HepG2 (cell line): ENCODE measurements around the gene SEMA6D. TPM values are rescaled to one million over a fixed set of nuclear protein-coding genes. Genes with fewer than 3 reads are reported as not detected.

ENCODE experiments used
- ATAC-seq: fragments of 200-7000 bp; cut with Tn5 transposase; 3 replicates; pipeline ENCODE4 v1.9.1; 2020; ENCODE audit warnings: mild to moderate bottlenecking, moderate library complexity
- BruUV-seq: library from RNA; stranded (reverse); fragments of 400-500 nt; replicated peaks from 2 replicates; lab custom pipeline; 2021; lab: Mats Ljungman, UMichigan
- CTCF ChIA-PET: fragments of 300-600 bp; formaldehyde crosslinking; extraction: SDS; loops from one replicate; lab custom pipeline; 2021; ENCODE audit warnings: low total read pairs, inconsistent platforms, low intra/inter-chr PET ratio; lab: Yijun Ruan, JAX
- POLR2A ChIA-PET: fragments of 350-600 bp; sonication (Branson Sonifier 250); formaldehyde crosslinking; loops from one replicate; lab custom pipeline; 2020; ENCODE audit warnings: antibody characterized with exemption, inconsistent platforms; lab: Yijun Ruan, JAX
- DNase-seq: peaks from one replicate; pipeline ENCODE4 v3.0.0-alpha.2; 2015; ENCODE audit warnings: low spot score
- FAIRE-seq: peaks from 3 replicates; lab custom pipeline; 2011; peaks lifted over from hg19 to GRCh38; lab: Jason Lieb, UNC
- H2AFZ ChIP-seq: one replicate; pipeline ENCODE4 v1.6.1; 2011; ENCODE audit warnings: low read length, inconsistent platforms
- H3K27ac ChIP-seq: fragments of 300-600 bp; 3 replicates; pipeline ENCODE4 v1.8.0; 2011; ENCODE audit warnings: mixed run types, mild to moderate bottlenecking, mixed read lengths, low read length, inconsistent platforms; ENCODE audit not compliant: insufficient read depth; ENCODE audit errors: extremely low read length
- H3K27me3 ChIP-seq, 2 experiments: fragments of 200-600 bp in 1 of 2; 2 replicates in 1 of 2; 3 replicates in 1 of 2; pipeline versions ENCODE4 v1.6.0 to v1.8.0; 2011; ENCODE audit warnings: low read length in 2 of 2, mild to moderate bottlenecking in 2 of 2, moderate library complexity in 2 of 2, inconsistent platforms in 1 of 2; ENCODE audit not compliant: insufficient read depth in 2 of 2, control insufficient read depth in 1 of 2
- H3K36me3 ChIP-seq, 2 experiments: fragments of 200-600 bp in 1 of 2; replicated peaks in 1 of 2; 2 replicates in 1 of 2; 3 replicates in 1 of 2; pipeline versions ENCODE4 v1.5.1 to v1.8.0; 2011; ENCODE audit warnings: low read length in 2 of 2, inconsistent platforms in 1 of 2; ENCODE audit not compliant: insufficient read depth in 2 of 2, control insufficient read depth in 1 of 2
- H3K4me1 ChIP-seq: 2 replicates; pipeline ENCODE4 v1.5.1; 2012; ENCODE audit warnings: low read length, inconsistent platforms; ENCODE audit not compliant: insufficient read depth
- H3K4me2 ChIP-seq: 2 replicates; pipeline ENCODE4 v1.6.0; 2011; ENCODE audit warnings: low read depth, low read length, inconsistent platforms
- H3K4me3 ChIP-seq, 3 experiments: fragments of 200-600 bp in 1 of 3; sonication (generic), shearing (Covaris generic) in 1 of 3; replicated peaks in 1 of 3; 2 replicates each; pipeline ENCODE4 v1.5.1; 2011 to 2016; ENCODE audit warnings: low read length in 3 of 3, inconsistent platforms in 2 of 3, low read depth in 2 of 3, mild to moderate bottlenecking in 2 of 3, control low read depth in 1 of 3, mixed read lengths in 1 of 3; ENCODE audit not compliant: insufficient read depth in 1 of 3
- H3K79me2 ChIP-seq: one replicate; pipeline ENCODE4 v1.6.1; 2011; ENCODE audit warnings: low read length, inconsistent platforms; ENCODE audit not compliant: insufficient read depth
- H3K9ac ChIP-seq: 2 replicates; pipeline ENCODE4 v1.6.0; 2011; ENCODE audit warnings: mild to moderate bottlenecking, low read depth, low read length, inconsistent platforms; ENCODE audit not compliant: insufficient read depth
- H3K9me3 ChIP-seq: 2 replicates; pipeline ENCODE4 v1.5.1; 2012; ENCODE audit warnings: mild to moderate bottlenecking, low read length
- H4K20me1 ChIP-seq: 2 replicates; pipeline ENCODE4 v1.6.0; 2011; ENCODE audit warnings: inconsistent platforms, mild to moderate bottlenecking, low read length, moderate library complexity; ENCODE audit not compliant: insufficient read depth
- BRCA1 ChIP-seq: sonication (generic); formaldehyde crosslinking; IDR thresholded peaks from 2 replicates; pipeline ENCODE4 v1.4.0; 2020; ENCODE audit warnings: missing genetic modification reagents
- DDIT3 ChIP-seq: sonication (generic); formaldehyde crosslinking; IDR thresholded peaks from 2 replicates; pipeline ENCODE4 v1.4.0; 2020; ENCODE audit warnings: mild to moderate bottlenecking, missing genetic modification reagents
- EEA1 ChIP-seq: sonication (generic); formaldehyde crosslinking; IDR thresholded peaks from 2 replicates; pipeline ENCODE4 v1.5.1; 2020; ENCODE audit warnings: mild to moderate bottlenecking, missing genetic modification reagents, borderline replicate concordance
- HNF1A ChIP-seq, 2 experiments: sonication (generic) in 1 of 2; formaldehyde crosslinking in 1 of 2; IDR thresholded peaks; 2 replicates each; pipeline versions ENCODE4 v1.4.0 to v1.6.1; 2016 to 2020; ENCODE audit warnings: borderline replicate concordance in 1 of 2, low read depth in 1 of 2, mild to moderate bottlenecking in 1 of 2, missing genetic modification reagents in 1 of 2
- ISL2 ChIP-seq: sonication (generic); formaldehyde crosslinking; IDR thresholded peaks from 2 replicates; pipeline ENCODE4 v1.5.0; 2020; ENCODE audit warnings: missing genetic modification reagents
- NONO ChIP-seq, 2 experiments: fragments of 450-650 bp in 1 of 2; sonication (generic) in 1 of 2; formaldehyde crosslinking in 1 of 2; IDR thresholded peaks in 1 of 2; conservative IDR thresholded peaks in 1 of 2; 2 replicates each; pipeline versions ENCODE4 v1.6.1 to v1.8.0; 2017 to 2022; ENCODE audit warnings: mild to moderate bottlenecking in 1 of 2, missing genetic modification reagents in 1 of 2, moderate library complexity in 1 of 2
- RAD51 ChIP-seq: fragments of 450-650 bp; IDR thresholded peaks from 2 replicates; pipeline ENCODE4 v1.6.1; 2016; ENCODE audit warnings: borderline replicate concordance
- RCOR2 ChIP-seq: IDR thresholded peaks from 2 replicates; pipeline ENCODE4 v1.6.1; 2016; ENCODE audit warnings: missing biosample characterization, missing genetic modification reagents
- STAG1 ChIP-seq: sonication (generic); formaldehyde crosslinking; IDR thresholded peaks from 2 replicates; pipeline ENCODE4 v1.4.0; 2020; ENCODE audit warnings: missing genetic modification reagents
- THRA ChIP-seq: sonication (generic); formaldehyde crosslinking; IDR thresholded peaks from 2 replicates; pipeline ENCODE4 v1.4.0; 2020; ENCODE audit warnings: missing genetic modification reagents, borderline replicate concordance
- ZNF160 ChIP-seq: sonication (generic); formaldehyde crosslinking; IDR thresholded peaks from 2 replicates; pipeline ENCODE4 v1.8.0; 2022; ENCODE audit warnings: mild to moderate bottlenecking, inconsistent platforms, missing genetic modification reagents
- ZNF263 ChIP-seq: sonication (generic); formaldehyde crosslinking; IDR thresholded peaks from 2 replicates; pipeline ENCODE4 v1.4.0; 2020; ENCODE audit warnings: missing genetic modification reagents
- ZNF737 ChIP-seq: sonication (generic); formaldehyde crosslinking; IDR thresholded peaks from 2 replicates; pipeline ENCODE4 v1.5.0; 2020; ENCODE audit warnings: missing genetic modification reagents, mild to moderate bottlenecking, borderline replicate concordance
- ZNF772 ChIP-seq: sonication (generic); formaldehyde crosslinking; IDR thresholded peaks from 2 replicates; pipeline ENCODE4 v1.5.0; 2020; ENCODE audit warnings: mild to moderate bottlenecking, missing genetic modification reagents
- WGBS: methylation state at CpG from one replicate; pipeline ENCODE4 v1.1.6; 2017; ENCODE audit warnings: low lambda C conversion rate; 5-methylcytosine and 5-hydroxymethylcytosine counted together
- in situ Hi-C: cut with HindIII; loops from 2 replicates; pipeline ENCODE4 v1.10.0; 2017; ENCODE audit warnings: low pct_unique_long_range_greater_than_20kb; ENCODE audit not compliant: extremely low pct_ligation_motif_present
- intact Hi-C: fragments of 100-400 bp; cut with micrococcal nuclease; formaldehyde crosslinking; loops from one replicate; pipeline ENCODE4 v1.10.0; 2022; ENCODE audit not compliant: unreplicated experiment
- polyA plus RNA-seq, 8 experiments: library from polyadenylated mRNA; depleted of rRNA in 3 of 8; stranded (reverse) in 7 of 8; unstranded in 1 of 8; fragments of >200 nt; fragmentation: Illumina TruSeq in 4 of 8; extraction: Trizol in 4 of 8; gene quantifications; 2 replicates each; pipeline versions ENCODE4 v1.2.1 to v1.2.3, GENCODE V29; 2011 to 2016; ENCODE audit warnings: low read depth in 4 of 8, missing spikeins in 1 of 8, mixed read lengths in 1 of 8; ENCODE audit not compliant: insufficient read depth in 1 of 8
- total RNA-seq, 5 experiments: library from RNA; depleted of rRNA; stranded (reverse); fragments of >200 nt; fragmentation: Illumina TruSeq; extraction: Trizol; gene quantifications; 2 replicates each; pipeline ENCODE4 v1.2.3, GENCODE V29; 2016; ENCODE audit warnings: low read depth in 1 of 5

Gene SEMA6D
- total and polyA plus RNA-seq, 2 of the 13 experiments (the other 11 are each of a cell fraction or from before 2014, with no cell fraction given): not detected

GRCh38 chr15:47795864-47796263, 78.6 kb downstream of the SEMA6D start:
- H3K4me1 ChIP-seq: no peaks in the 10 kb centered on the region
- in situ Hi-C loops: no loop called here
- DNase-seq (no peak), FAIRE-seq (no peak), ATAC-seq (no peak)
- H3K79me2 ChIP-seq: no peaks in the 10 kb centered on the region
- WGBS: 3% methylated on average over 3 of the region's 3 CpGs
- ChIA-PET CTCF (no interaction called here), POLR2A (no interaction called here)
- no peak overlapping the region for H3K4me2 ChIP-seq
- H3K27ac ChIP-seq: no peak overlapping the region
- H3K9me3 ChIP-seq: peaks cover 4% of the 10 kb centered on the region
- no TSS peak for BruUV-seq
- H2AFZ ChIP-seq: no peak overlapping the region
- H3K4me3 ChIP-seq: no peak overlapping the region
- H3K27me3 ChIP-seq: no peaks in the 10 kb centered on the region
- no peaks in the 10 kb centered on the region for H4K20me1 ChIP-seq
- intact Hi-C loops: no loop called here
- H3K36me3 ChIP-seq: no peaks in the 10 kb centered on the region
- H3K9ac ChIP-seq: no peak overlapping the region
- TF ChIP-seq HNF1A (IDR thresholded peaks at IDR 0.05; ENCODE audit: low read depth) (no peak), HNF1A (CRISPR knock-in tag; IDR thresholded peaks at IDR 0.05; ENCODE audit: borderline replicate concordance) (no peak), STAG1 (no peak), EEA1 (CRISPR knock-in tag) (no peak), ZNF772 (CRISPR knock-in tag) (no peak), ZNF737 (no peak), NONO (IDR thresholded peaks at IDR 0.05) (no peak), NONO (CRISPR knock-in tag; conservative IDR thresholded peaks at IDR 0.05) (no peak), RAD51 (no peak), RCOR2 (CRISPR knock-in tag) (no peak), ZNF263 (CRISPR knock-in tag) (no peak), THRA (no peak), BRCA1 (CRISPR knock-in tag) (no peak), ISL2 (no peak), ZNF160 (CRISPR knock-in tag) (no peak), DDIT3 (no peak)
